ENCODE measurements around the gene DSN1. TPM values are rescaled to one million over a fixed set of nuclear protein-coding genes. Genes with fewer than 3 reads are reported as not detected.

DSN1 gene
- total and polyA plus RNA-seq, 10 of the 15 experiments (the other 5 are each of a cell fraction or from before 2014, with no cell fraction given), result 15.3 to 33.1 (median 21.7) TPM

DNA sequence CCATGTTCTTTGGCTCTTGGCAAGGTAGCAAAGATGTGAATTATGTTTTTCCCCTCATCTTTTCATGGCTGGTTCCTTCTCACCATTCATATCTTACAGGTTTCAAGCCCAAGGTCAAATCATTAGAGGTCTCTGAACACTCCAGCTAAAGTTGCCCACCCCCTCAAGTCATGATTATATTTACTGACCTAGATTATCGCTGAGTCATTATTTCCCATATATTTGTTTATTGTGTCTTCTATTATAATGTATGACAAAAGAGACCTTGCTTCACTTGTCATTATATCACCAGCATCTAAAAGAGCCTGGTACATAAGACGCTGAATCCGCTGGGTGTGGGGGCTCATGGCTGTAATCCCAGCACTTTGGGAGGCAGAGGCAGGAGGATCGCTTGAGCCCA, 12.4 kb downstream of the DSN1 start:
- CTCF ChIA-PET, result no interaction called here
- in situ Hi-C loops (cut with MboI), result no loop called here
- WGBS (ENCODE audit: insufficient coverage, insufficient replicate concordance, low lambda C conversion rate, missing lambda C conversion rate), result 96% methylated on average over 4 of the region's 4 CpGs

DNA sequence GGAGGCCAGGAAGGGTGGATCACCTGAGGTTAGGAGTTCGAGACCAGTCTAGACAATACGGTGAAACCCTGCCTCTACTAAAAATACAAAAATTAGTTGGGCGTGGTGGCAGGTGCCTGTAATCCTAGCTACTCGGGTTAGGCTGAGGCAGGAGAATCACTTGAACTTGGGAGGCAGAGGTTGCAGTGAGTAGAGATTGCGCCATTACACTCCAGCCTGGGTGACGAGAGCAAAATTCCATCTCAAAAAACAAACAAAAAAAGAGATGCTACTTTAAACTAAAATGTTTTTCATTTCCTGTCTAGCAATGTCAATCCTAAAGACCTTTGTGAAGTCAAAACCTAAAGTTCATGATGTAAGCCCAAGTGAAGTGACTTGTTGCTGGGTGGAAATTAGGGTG, 12.9 kb downstream of the DSN1 start:
- no peak overlapping the region for H2AFZ ChIP-seq (ENCODE audit: control insufficient read depth, low read depth, low read length)
- CTCF ChIA-PET, result no interaction called here
- no TSS peak for BruUV-seq (replicated peaks)
- no peak for DNase-seq (ENCODE audit: low read depth, low spot score)
- in situ Hi-C loops (cut with MboI), result no loop called here
- H3K27ac ChIP-seq (ENCODE audit: control insufficient read depth, insufficient read depth), result no peak overlapping the region
- no peaks in the 10 kb centered on the region for H3K79me2 ChIP-seq (ENCODE audit: control insufficient read depth, insufficient read depth, low read length)
- intact Hi-C loops (cut with micrococcal nuclease; ENCODE audit: unreplicated experiment), result no loop called here
- POLR2A ChIA-PET, result no interaction called here
- no peaks in the 10 kb centered on the region for H3K27me3 ChIP-seq (replicated peaks in 1 of 2; ENCODE audit: control insufficient read depth in 2 of 2, insufficient read depth in 2 of 2, low read length in 1 of 2)
- SMC1A ChIA-PET (ENCODE audit: uncharacterized antibody, unreplicated experiment), result interaction anchor here (0.7 to 5.0 kb wide), 2 partner anchors 9 to 10 kb away, joined by 3 to 26 read pairs; no protein-coding TSS in a partner anchor
- H3K36me3 ChIP-seq (ENCODE audit: control insufficient read depth in 2 of 2, insufficient read depth in 2 of 2, low read length in 1 of 2), result no peaks in the 10 kb centered on the region; a peak in 1 of 4 replicates
- H3K4me1 ChIP-seq (ENCODE audit: control insufficient read depth, insufficient read depth, low read length), result peaks cover 13% of the 10 kb centered on the region
- FAIRE-seq, result no peak
- no peaks in the 10 kb centered on the region for H4K20me1 ChIP-seq (ENCODE audit: control insufficient read depth, insufficient read depth)
- no peak overlapping the region for H3K4me2 ChIP-seq (ENCODE audit: control insufficient read depth, insufficient read depth)
- H3K9ac ChIP-seq (ENCODE audit: control insufficient read depth, insufficient read depth, low read length), result no peak overlapping the region
- RAD21 ChIA-PET (ENCODE audit: unreplicated experiment), result no interaction called here
- no peak for ATAC-seq
- no peak overlapping the region for H3K4me3 ChIP-seq
- WGBS (ENCODE audit: insufficient coverage, insufficient replicate concordance, low lambda C conversion rate, missing lambda C conversion rate), result 80% methylated on average over 6 of the region's 6 CpGs
- H3K9me3 ChIP-seq (replicated peaks; ENCODE audit: control insufficient read depth, insufficient read depth, low read length), result no peaks in the 10 kb centered on the region
- no peak for TF ChIP-seq MEF2A (IDR thresholded peaks at IDR 0.05; ENCODE audit: insufficient read depth, low read depth, low read length)
- TF ChIP-seq JUNB (IDR thresholded peaks at IDR 0.05), result no peak
- TF ChIP-seq MTA2 (IDR thresholded peaks at IDR 0.05; ENCODE audit: low read depth), result no peak
- no peak for TF ChIP-seq HSF1 (IDR thresholded peaks at IDR 0.05; ENCODE audit: low read depth, low read length)
- TF ChIP-seq PML (IDR thresholded peaks at IDR 0.05; ENCODE audit: low read length), result no peak
- no peak for TF ChIP-seq CREM (IDR thresholded peaks at IDR 0.05; ENCODE audit: low read depth)
- no peak for TF ChIP-seq SKIL (IDR thresholded peaks at IDR 0.05; ENCODE audit: low read depth, poor library complexity, severe bottlenecking)
- TF ChIP-seq STAT3 (IDR thresholded peaks at IDR 0.05; ENCODE audit: low read depth, low read length), result no peak

More for the DNA sequence above, 12.4 kb downstream of the DSN1 start:
- no TSS peak for BruUV-seq (replicated peaks)
- no peaks in the 10 kb centered on the region for H4K20me1 ChIP-seq (ENCODE audit: control insufficient read depth, insufficient read depth)
- no peak overlapping the region for H3K27ac ChIP-seq (ENCODE audit: control insufficient read depth, insufficient read depth)
- H3K4me1 ChIP-seq (ENCODE audit: control insufficient read depth, insufficient read depth, low read length), result peaks cover 13% of the 10 kb centered on the region
- DNase-seq (ENCODE audit: low read depth, low spot score) (no peak), ATAC-seq (no peak), FAIRE-seq (no peak)
- H3K27me3 ChIP-seq (replicated peaks in 1 of 2; ENCODE audit: control insufficient read depth in 2 of 2, insufficient read depth in 2 of 2, low read length in 1 of 2), result no peaks in the 10 kb centered on the region
- no peaks in the 10 kb centered on the region for H3K79me2 ChIP-seq (ENCODE audit: control insufficient read depth, insufficient read depth, low read length)
- no peak overlapping the region for H3K9ac ChIP-seq (ENCODE audit: control insufficient read depth, insufficient read depth, low read length)
- intact Hi-C loops (cut with micrococcal nuclease; ENCODE audit: unreplicated experiment), result no loop called here
- ChIA-PET SMC1A (ENCODE audit: uncharacterized antibody, unreplicated experiment) (no interaction called here), RAD21 (ENCODE audit: unreplicated experiment) (no interaction called here), POLR2A (no interaction called here)
- H2AFZ ChIP-seq (ENCODE audit: control insufficient read depth, low read depth, low read length), result no peak overlapping the region
- no peak overlapping the region for H3K4me3 ChIP-seq
- no peak overlapping the region for H3K4me2 ChIP-seq (ENCODE audit: control insufficient read depth, insufficient read depth)
- no peaks in the 10 kb centered on the region for H3K9me3 ChIP-seq (replicated peaks; ENCODE audit: control insufficient read depth, insufficient read depth, low read length)
- no peaks in the 10 kb centered on the region; a peak in 1 of 4 replicates for H3K36me3 ChIP-seq (ENCODE audit: control insufficient read depth in 2 of 2, insufficient read depth in 2 of 2, low read length in 1 of 2)
- TF ChIP-seq BACH1 (IDR thresholded peaks at IDR 0.05; ENCODE audit: borderline replicate concordance) (no peak), DPF2 (IDR thresholded peaks at IDR 0.05) (no peak), ZZZ3 (IDR thresholded peaks at IDR 0.05; ENCODE audit: control insufficient read depth, insufficient read length, low read depth) (no peak), ASH2L (IDR thresholded peaks at IDR 0.05; ENCODE audit: borderline replicate concordance, low read depth) (no peak), POLR2AphosphoS2 (IDR thresholded peaks at IDR 0.05; ENCODE audit: low read depth, low read length) (no peak), BRCA1 (IDR thresholded peaks at IDR 0.05; ENCODE audit: low read depth, low read length) (no peak), RAD51 (IDR thresholded peaks at IDR 0.05) (no peak)
- TF ChIP-seq, protein P1, sequence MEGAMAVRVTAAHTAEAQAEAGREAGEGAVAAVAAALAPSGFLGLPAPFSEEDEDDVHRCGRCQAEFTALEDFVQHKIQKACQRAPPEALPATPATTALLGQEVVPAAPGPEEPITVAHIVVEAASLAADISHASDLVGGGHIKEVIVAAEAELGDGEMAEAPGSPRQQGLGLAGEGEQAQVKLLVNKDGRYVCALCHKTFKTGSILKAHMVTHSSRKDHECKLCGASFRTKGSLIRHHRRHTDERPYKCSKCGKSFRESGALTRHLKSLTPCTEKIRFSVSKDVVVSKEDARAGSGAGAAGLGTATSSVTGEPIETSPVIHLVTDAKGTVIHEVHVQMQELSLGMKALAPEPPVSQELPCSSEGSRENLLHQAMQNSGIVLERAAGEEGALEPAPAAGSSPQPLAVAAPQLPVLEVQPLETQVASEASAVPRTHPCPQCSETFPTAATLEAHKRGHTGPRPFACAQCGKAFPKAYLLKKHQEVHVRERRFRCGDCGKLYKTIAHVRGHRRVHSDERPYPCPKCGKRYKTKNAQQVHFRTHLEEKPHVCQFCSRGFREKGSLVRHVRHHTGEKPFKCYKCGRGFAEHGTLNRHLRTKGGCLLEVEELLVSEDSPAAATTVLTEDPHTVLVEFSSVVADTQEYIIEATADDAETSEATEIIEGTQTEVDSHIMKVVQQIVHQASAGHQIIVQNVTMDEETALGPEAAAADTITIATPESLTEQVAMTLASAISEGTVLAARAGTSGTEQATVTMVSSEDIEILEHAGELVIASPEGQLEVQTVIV (IDR thresholded peaks at IDR 0.05; ENCODE audit: borderline replicate concordance, partially characterized antibody), result no peak
